ENCODE measurements around the gene ELMO3.

The ELMO3 gene

GRCh38 chr16:67199011-67199807, at the start of gene ELMO3:
ELMO3 (plus strand) TSS chr16:67199131; CDS start chr16:67199327, 196 bp downstream.
- DNase-seq (ENCODE audit: low spot score) = peak; percentile 71

- DNase-seq (ENCODE audit: low spot score) = no peak
These were observed 49.5 kb upstream of the ELMO3 start for GRCh38 chr16:67149276-67150046.

- DNase-seq (ENCODE audit: low spot score) = no peak
These were observed 48.7 kb upstream of the ELMO3 start for GRCh38 chr16:67150047-67150832.

- DNase-seq (ENCODE audit: low spot score) = no peak
These were observed 48.0 kb upstream of the ELMO3 start, which contains the start of gene B3GNT9 for GRCh38 chr16:67150833-67151396. B3GNT9 (minus strand) TSS chr16:67150998; CDS start chr16:67150485, 513 bp downstream.

GRCh38 chr16:67151431-67152097, 47.4 kb upstream of the ELMO3 start:
- DNase-seq (ENCODE audit: low spot score) = no peak

- no peak for DNase-seq (ENCODE audit: low spot score)
These were observed 44.2 kb upstream of the ELMO3 start for GRCh38 chr16:67154578-67155294.

- peak; percentile 67 for DNase-seq (ENCODE audit: low spot score)
These were observed 43.4 kb upstream of the ELMO3 start for GRCh38 chr16:67155295-67156142.

GRCh38 chr16:67156143-67156844, 42.6 kb upstream of the ELMO3 start:
- DNase-seq (ENCODE audit: low spot score) = no peak

GRCh38 chr16:67157106-67157748, 41.7 kb upstream of the ELMO3 start:
- DNase-seq (ENCODE audit: low spot score) = no peak

GRCh38 chr16:67157892-67158635, 40.9 kb upstream of the ELMO3 start:
- no peak for DNase-seq (ENCODE audit: low spot score)

GRCh38 chr16:67158637-67159600, 40.0 kb upstream of the ELMO3 start:
- peak; percentile 26 for DNase-seq (ENCODE audit: low spot score)

GRCh38 chr16:67161595-67162058, 37.3 kb upstream of the ELMO3 start:
- DNase-seq (ENCODE audit: low spot score) = no peak

- no peak for DNase-seq (ENCODE audit: low spot score)
These were observed 36.3 kb upstream of the ELMO3 start for GRCh38 chr16:67162506-67163163.

- DNase-seq (ENCODE audit: low spot score) = no peak
These were observed 35.5 kb upstream of the ELMO3 start for GRCh38 chr16:67163164-67163998.

GRCh38 chr16:67163999-67164558, 34.9 kb upstream of the ELMO3 start:
- DNase-seq (ENCODE audit: low spot score) = no peak

Measured in LoVo (cell line).